Stimulated activated CD8-positive, alpha-beta memory T cell treated with anti-CD3 and anti-CD28 coated beads, Interleukin-4, amount 100 ng/mL, for 48 hours (primary cell): ENCODE measurements around the gene PPARG.

Experiments used
- DNase-seq: peaks from one replicate; pipeline ENCODE4 v3.0.0-alpha.2; 2020

PPARG gene

DNA sequence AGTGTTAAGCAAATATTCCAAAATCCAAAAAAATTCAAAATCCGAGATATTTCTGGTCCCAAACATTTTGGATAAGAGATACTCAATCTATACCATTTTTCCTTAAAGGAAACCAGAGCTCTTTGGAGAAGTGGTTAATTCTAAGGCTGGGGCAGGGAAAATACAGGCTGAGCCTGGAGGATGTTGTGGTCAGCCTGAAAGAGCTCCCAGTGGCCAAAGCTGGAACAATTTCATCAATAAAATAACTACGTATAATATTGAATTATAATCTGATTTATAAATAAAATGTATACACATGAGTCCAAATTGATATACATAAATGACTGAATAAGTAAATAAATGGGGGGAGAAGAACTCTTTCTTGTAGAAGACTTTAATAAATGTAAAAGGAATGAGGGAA is 24.6 kb downstream of the PPARG start:
- no peak for DNase-seq

DNA sequence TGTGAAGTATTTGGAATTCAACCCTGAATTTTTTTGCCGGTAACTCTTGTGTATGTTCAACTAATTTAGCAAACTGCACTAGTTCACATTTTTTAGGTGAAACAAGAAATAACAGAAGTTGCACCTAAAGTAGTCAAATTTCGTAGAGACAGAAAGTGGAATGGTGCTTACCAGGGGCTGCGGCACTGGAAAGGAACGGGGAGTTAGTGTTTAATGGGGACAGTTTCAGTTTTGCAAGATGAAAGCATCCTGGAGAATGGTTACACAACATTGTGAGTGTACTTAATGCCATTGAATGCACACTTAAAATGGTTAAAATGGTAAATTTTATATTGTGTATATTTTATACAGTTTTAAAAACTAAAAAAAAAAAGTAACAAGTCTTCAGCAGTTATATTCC is 27.4 kb downstream of the PPARG start:
- no peak for DNase-seq

DNA sequence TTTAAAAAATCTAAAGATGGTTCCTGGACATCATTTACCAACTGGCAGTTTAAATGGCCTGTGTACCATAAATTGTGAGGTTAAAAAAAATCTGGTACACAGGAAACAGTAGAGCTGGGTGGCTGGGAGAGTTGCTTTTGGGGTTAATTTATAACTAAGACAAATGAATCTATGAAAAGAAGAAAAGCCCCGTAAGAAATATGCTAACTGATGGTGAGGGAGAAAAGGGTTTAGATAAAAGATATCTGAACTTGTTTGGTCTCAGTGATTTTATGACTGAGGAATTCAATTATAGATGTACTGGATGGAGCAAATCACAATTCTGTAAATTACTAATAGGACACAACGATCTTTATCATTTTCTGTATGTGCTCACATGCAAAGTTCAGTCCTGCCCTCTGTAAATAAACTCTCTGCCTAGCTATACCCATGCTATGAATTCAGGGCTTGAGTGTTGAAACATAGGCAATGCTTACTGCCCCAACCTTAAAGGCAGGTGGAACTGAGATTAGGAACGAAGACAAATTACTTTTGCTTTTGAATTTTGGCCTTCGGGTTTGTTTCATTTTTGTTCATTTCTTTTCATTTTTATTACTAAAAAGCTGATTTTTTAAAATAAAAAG is 28.0 kb downstream of the PPARG start:
- DNase-seq, result no peak

DNA sequence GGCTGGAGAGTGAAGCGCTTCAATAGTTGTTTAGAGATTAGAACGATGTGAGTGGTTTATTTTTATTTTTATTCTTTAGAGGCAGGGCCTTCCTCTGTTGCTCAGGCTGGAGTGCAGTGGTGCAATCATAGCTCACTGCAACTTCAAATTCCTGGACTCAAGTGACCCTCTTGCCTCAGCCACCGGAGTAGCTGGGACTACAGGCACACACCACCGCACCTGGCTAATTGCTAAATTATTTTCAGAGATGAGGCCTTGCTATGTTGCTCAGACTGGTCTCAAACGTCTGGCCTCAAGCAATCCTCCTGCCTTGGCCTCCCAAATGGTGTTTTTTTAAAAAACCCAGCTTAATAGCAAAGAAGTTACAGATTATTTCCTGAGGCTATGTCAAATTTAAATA is 29.0 kb downstream of the PPARG start:
- DNase-seq, result no peak

DNA sequence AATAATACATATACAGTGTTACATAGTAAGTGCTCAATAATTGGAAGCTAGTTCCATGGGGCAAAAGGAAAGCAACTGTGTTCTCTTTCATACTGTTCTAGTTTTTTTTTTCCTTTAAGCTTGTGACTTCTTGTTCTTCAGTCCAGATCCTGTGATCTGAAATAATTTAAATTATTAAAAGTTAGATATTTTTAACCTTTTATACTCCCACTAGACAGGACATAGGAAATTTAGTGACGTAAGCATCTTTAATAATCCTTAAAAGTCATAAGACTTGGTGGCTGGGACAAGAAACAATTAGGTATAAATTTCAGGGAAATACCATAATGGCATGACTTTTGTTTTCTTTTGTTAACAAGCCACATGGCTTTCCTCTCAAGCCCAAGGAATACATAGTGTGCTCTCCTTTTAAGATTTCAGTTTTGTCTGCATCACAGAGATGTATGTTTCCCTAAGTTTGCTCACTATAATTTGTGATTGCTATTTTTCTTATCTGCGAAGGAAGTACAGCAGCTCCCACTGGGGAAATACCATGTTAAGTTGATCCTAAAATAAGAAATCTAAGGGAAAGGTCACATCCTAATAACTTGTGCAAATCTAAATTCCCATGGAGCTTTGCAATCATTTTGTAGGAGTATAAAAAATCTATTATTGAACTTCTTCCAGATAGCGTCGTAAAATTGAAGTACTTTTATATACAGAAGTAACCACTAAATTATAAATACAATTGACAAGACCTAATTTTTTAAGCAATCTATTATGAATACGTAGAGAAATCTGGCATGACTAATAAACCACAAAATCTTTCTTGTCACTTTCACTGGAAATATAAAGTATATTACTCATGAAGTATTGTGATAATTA is 30.1 kb downstream of the PPARG start:
- no peak for DNase-seq

DNA sequence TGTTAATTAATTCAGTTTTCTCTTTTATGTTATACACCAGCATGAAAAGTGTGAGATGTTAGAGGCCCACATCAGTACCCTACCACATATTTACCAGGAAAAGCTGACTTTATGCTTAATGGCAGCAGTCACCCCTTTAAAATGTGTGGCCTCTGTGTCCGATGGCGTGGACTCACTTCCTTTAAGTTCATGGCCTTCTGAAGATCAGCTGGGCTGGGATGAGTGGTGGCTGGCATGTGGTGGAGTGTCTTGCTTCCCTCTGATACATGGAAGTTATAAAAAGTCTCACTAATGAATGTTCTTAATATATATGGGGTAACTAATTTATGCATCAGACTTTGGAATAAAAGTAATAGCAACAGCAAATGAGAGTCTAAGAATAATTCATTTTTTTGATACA is 32.1 kb downstream of the PPARG start:
- DNase-seq, result no peak

DNA sequence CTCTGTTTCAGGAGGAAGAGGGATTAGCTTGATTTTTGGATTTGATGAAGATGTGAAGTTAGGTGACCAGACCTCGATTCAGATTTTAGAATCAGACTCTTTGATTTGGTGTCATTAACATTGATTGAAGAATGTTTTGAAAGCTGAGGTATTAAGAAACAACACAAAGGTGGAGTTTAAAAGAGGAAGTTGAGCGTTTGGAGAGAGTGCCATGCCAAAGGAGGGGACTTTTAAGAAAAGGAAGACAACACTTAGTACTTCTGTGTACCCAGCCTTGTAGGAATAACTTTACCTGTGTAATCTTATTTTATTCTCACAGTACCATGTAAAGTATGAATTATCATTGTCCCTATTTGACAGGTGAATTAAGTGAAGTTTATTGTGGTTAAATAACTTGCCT is 34.4 kb downstream of the PPARG start:
- DNase-seq, result no peak

DNA sequence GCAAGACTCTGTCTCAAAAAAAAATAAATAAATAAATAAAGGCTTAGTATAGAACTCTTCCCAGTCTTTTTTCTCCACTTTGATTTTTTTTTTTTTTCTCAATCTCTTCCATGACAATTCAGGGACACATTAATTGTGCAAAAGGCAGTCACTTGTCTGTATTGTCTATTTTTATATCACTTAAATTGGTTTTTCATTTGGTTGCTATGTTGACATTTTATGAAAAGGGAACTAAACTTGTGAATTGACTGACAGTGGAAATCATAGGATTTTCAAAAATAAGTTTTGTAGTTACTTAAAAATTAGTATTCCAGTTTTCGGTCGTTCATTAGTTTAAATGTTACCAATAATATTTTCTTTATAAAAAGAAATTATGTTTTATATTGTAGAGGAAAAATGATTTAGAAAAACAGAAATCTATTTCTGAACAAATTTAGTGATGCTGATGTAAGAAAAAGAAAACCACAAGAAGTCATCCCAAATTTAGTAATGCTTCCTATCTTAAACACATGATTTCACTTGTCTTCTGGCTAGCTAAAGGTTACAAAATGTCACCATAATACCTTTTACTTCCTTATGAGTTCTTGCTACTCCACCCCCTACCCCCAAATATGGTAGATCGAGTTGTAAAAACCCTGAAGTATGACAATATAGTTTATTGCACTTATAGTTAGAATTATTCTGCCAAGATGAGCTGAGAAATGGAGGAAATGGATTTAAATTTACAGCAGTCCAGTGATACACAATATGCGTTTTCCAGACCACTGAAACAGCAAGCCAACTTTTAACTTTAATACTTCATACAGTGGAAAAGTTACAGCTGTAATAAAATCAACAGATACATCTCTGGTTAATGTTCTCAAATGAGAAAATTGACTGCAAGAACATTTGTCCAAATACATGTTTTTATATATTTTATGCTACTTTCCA is 37.0 kb downstream of the PPARG start:
- no peak for DNase-seq

DNA sequence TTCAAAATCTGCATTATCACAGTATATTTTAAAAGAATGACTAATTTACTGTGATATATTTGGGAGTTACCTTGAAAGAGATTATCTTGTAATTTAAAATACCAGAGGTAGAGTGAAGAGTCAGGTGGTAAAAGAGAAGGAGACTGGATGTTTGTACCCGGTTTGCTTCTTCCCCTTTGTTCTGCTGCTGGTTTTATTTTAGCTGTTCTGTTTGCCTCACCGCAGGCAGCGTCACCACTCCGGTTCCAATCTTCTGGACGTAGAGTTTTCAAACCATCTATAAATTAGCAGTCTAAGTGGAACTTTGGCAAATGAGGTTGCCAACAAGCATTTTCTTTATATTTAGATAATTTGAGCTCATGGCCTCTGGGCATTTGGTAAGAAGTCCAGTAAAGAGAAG is 38.2 kb downstream of the PPARG start:
- no peak for DNase-seq

DNA sequence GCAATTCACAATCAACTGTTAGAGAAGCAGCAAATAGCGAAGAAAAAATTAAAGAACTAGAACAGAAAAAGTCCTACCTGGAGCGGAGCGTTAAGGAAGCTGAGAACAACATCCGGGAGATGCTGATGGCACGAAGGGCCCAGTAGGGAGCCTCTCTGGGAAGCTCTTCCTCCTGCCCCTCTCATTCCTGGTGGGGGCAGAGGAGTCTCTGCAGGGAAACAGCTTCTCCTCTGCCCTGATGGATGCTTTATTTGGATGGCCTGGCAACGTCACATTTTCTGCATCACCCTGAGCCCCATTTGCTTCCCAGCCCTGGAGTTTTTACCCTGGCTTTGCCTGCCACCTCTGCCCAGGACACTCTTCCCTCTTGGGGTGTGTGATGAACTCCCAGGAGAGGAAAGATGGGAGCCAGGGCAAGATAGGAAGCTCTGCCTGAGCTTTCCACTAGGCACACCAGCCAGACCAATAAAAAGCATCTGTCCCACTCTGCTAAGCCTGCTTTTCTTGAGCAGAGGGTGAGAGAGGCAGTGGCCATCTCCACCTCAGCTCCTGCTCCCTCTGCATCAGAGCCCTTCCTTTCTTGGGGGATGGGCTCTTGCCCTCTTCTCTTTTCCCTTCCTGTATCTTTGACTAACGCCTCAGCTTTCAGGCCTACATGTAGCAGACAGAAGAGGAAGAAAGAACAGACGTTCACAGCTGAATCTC is 39.4 kb downstream of the PPARG start:
- DNase-seq, result no peak

DNA sequence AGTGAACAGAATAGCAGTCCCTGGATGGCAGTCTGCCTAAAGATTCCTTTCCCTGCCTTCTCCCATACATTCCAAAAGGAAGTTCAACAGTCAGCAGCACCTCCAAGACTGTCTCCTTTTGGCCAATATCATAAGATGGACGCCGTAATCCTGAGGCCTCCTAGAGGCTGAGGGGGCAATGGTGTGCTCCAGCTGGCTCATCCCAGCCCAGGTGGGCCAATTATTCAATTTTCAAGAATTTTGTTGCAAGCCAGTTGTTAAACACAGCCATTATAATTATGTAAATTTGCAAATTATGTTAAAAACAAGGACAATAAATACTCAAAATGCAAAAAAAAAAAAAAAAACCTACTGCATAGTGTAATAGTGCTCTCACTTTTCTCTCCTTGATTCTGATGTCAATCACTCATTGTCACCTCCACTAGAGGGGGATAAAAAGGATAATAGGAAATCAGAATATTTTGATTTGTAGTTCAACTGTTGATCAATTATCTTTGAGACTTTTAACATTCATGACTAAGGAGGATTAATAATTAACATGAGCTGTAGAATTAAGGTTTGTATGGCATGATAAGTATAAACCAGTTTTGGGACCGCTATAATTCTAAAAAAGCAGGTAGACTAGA is 40.1 kb downstream of the PPARG start:
- no peak for DNase-seq

DNA sequence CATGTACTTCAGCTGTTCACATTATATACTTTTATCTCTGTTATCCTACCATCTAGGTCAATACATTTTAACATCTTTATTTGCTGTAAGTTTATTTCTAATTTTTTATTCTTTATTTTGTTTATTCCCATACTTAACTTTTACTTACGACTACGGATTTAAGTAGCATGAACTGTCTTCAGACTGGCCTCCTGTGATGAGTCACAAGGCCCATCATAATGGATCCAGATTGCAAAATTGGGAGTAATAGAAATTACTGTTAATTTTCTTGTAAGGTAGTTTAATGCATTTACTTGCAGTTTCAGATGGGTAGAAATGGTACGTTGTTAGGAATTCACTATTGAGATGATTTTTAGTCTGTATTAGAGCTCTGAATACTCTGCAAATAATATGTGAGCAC is 45.9 kb downstream of the PPARG start:
- no peak for DNase-seq

DNA sequence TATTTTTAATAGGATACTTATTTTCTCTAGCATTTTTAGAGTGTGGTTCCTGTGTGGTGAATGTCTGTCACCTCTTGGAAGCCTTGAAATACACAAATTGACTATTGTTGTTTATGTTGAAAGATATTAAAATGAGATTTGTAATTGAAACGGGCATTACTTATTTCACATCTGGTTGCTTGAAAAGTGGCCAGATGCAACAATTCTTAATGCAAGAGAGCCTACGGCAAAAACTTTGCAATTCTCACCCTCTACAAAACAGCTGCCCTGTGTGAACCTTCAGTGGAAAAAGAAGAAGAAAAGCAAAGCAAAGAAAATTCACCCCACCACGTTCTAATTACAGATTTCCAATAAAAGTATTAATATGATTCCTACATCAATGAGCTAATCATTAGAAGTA is 46.6 kb downstream of the PPARG start:
- DNase-seq, result no peak

DNA sequence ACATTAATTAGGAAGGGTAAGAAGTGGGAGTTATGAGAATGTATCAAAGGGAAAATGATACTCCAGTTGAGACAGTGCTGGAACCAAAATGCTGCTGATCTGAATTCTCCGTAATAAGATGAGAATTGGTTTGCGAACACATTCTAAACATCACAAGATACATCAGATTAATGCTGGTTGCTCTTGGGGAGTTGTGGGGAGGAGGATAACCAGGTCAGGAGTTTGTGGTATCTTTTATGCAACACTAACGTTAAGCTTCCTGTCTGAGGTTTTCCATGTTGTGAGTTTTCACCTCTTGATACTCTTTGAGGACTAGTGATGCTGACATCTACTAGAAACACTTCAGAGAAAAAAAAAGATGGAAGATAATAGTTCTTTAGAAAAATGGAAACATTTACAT is 47.2 kb downstream of the PPARG start:
- no peak for DNase-seq

DNA sequence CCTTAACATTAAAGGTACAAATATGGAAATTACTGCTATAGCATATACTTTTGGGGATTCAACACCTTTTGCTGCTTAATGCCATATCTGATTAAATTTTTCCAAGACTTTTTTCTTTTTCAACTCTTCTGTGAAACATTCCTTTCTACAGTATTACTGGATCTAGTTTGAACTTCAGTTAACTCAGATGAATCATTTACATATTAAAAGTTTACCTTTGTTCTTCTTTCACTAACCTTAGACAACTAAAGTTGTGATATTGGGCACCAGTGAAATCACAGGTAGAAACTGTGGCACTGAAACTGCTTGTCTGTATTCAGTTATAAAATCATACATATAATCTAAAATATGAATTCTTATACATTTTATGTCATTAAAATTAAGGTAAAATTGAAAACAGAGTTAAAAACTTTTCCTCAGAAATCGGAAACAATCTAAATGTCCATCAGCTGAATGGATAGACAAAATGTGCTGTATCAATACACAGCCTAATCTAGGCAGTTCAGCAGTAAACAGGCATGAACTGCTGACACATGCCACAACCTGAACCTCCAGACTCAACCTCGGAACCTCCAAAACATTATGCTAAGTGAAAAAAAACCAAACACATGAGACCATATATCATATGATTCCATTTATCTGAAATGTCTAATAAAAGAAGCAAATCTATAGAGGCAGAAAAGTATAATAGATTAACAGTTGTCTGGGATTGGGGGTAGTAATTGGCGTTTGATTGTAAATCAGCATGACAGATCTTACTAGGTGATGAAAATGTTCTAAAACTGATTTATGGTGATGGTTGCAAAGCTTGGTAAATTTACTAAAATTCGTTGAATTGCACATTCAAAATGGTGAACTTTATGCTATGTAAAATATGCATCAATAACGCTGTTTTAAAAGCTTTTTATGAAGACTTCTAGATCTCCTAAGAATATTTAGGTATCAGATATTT is 50.0 kb downstream of the PPARG start:
- no peak for DNase-seq

DNA sequence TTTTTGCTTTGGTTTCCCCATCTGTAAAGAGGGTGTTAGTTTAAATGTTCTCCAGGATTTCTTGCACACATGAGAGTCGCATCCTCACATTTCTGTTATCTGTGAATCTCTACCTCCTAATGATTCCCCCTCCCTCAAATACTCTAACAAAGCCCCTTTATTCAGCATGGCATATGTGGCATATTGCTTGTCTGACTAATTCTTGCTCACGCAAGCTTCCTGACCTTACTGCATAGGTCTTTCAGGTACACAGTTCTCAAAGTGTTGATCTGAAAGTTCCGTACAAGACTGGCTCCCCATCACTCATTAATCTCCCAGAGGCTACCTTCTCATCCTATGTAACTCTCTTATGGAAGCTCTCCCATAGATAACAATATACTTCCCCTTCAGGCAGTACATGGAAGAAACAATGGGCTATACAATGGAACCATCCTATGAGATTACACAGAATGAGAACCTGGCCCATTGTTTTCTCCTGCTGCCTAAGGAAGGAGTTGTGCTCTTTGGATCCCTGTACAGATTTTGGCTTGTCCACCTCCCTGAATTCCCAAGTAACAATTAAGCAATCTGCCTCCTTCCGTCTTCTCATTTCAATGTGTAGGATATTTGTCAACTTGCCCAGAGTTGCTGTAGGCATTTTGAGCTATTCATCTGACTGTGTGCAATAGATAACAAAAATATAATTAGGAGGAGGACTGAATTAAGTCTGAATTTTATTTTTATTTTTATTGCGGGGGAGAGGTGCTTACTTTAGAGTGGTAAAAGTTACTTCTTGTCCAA is 51.0 kb downstream of the PPARG start:
- no peak for DNase-seq

DNA sequence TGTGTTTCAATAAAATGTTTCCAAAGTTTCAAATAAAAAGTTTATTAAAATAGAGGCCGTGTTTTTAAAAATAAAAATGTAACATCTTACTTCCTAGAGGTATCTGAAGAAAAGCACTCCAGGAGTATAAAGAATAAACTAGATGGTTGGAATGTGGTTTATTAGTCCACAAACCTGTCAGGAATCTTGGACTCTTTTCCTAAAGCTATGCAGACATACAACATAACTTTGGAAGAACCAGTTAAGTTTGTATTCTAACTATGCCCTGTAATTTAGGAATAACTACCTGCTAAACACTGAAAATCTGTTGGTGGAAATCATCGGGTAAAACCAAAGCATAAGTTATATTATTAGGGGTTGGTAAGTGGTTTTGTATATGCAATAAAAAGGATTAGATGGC is 51.6 kb downstream of the PPARG start:
- DNase-seq, result no peak

DNA sequence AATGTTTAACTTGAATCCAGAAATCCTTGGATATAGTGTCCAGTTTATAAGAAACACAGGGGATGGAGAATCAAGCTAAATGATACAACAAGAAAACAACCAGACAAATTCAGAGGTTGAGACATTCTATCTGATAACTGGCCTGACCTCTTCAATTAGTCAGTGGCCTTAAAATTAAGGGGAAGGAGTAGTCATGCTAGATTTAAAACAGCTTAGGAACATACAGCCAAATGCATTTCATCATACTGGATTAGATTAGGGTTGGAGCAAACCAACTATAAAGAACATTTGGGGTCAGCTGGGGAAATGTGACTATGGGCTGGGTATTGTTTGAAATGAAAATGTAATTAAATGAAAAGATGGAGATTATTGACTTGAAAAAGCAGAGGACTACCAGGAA is 53.3 kb downstream of the PPARG start:
- DNase-seq, result no peak

DNA sequence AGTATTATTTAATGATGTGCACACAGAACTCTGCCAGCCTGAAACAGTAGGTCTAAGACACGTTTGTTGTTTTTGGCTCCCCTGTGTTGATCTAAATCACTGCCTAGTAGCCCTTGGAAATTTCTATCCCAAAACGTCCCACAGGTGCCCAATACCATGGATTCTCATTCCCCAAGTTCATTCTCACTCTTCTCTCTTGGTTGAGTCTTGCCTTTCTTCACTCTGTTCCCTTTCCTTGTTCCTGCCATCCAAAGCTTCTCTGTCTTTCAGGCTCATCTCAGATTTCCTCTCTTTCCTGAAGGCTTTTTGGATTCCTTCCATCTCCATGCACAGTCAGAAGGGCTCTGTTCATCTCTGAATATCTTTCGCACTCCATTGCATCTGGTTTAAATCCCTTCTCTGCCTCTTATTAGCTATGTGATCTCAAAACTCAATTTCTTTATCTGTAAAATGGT is 54.2 kb downstream of the PPARG start:
- no peak for DNase-seq

DNA sequence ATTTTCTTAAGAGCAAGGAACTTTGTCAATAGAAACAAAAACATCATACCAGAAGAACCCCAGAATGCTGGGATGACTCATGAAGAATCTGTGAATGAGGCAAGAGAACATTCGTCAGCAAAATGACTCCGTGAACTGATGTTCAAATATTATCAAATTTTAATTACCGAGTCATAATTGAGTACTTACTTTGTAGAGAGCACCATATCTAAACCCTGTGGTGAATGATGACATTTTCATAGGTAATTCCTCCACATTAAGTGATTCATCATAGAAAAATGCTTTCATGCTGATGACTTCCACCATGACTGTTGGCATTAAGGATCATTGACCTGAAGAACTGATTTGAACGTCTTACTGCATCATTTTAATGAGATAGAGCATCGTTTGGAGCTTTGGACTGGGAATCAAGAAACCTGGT is 56.3 kb downstream of the PPARG start:
- DNase-seq, result no peak
